ENCODE results near the gene MAGI1. TPM values are rescaled to one million over a fixed set of nuclear protein-coding genes. Genes with fewer than 3 reads are reported as not detected.

The MAGI1 gene
- total RNA-seq, 1 experiment from 2014 or later, result 58.2 TPM

- TF ChIP-seq AFF4 (CRISPR knock-in tag; IDR thresholded peaks at IDR 0.05; ENCODE audit: borderline replicate concordance) (no peak), ZNF396 (CRISPR knock-in tag; IDR thresholded peaks at IDR 0.05; ENCODE audit: borderline replicate concordance) (no peak)
Measured at GRCh38 chr3:65723985-65724384, 314.7 kb downstream of the MAGI1 start (continued).

GRCh38 chr3:65723011-65723410, 315.7 kb downstream of the MAGI1 start:
- Mint-ChIP-seq H3K36me3 (peaks cover 2% of the 10 kb centered on the region; the same call in 1 of the 2 replicates), H3K27ac (no peak overlapping the region), H3K27me3 (ENCODE audit: low read depth) (no peaks in the 10 kb centered on the region), H3K4me1 (peaks cover 45% of the 10 kb centered on the region), H3K9me3 (peaks cover 9% of the 10 kb centered on the region), H3K4me3 (no peak overlapping the region)
- ATAC-seq (no peak), DNase-seq (ENCODE audit: low spot score) (no peak)
- TF ChIP-seq SP1 (CRISPR knock-in tag; conservative IDR thresholded peaks at IDR 0.05) (no peak), SMAD4 (CRISPR knock-in tag; IDR thresholded peaks at IDR 0.05) (no peak), ZNF138 (CRISPR knock-in tag; conservative IDR thresholded peaks at IDR 0.05) (no peak), IRF2 (CRISPR knock-in tag; IDR thresholded peaks at IDR 0.05; ENCODE audit: borderline replicate concordance, low read depth) (no peak), ELF4 (CRISPR knock-in tag; IDR thresholded peaks at IDR 0.05; ENCODE audit: low read depth) (no peak), TEAD1 (CRISPR knock-in tag; IDR thresholded peaks at IDR 0.05) (no peak), EMX1 (CRISPR knock-in tag; IDR thresholded peaks at IDR 0.05) (no peak), AFF4 (CRISPR knock-in tag; IDR thresholded peaks at IDR 0.05; ENCODE audit: borderline replicate concordance) (no peak), ZNF425 (CRISPR knock-in tag; conservative IDR thresholded peaks at IDR 0.05) (no peak), KAT7 (CRISPR knock-in tag; IDR thresholded peaks at IDR 0.05; ENCODE audit: borderline replicate concordance) (no peak), TEAD4 (CRISPR knock-in tag; IDR thresholded peaks at IDR 0.05) (no peak), ZNF317 (CRISPR knock-in tag; IDR thresholded peaks at IDR 0.05; ENCODE audit: borderline replicate concordance, low read depth) (no peak), SMAD3 (CRISPR knock-in tag; IDR thresholded peaks at IDR 0.05; ENCODE audit: borderline replicate concordance) (no peak), GTF2I (CRISPR knock-in tag; conservative IDR thresholded peaks at IDR 0.05) (no peak), JUN (CRISPR knock-in tag; IDR thresholded peaks at IDR 0.05) (no peak)
- CTCF ChIA-PET, result interaction anchor here (0.6 kb wide), 1 partner anchor 9 kb away, joined by 3 read pairs; no protein-coding TSS in a partner anchor
- POLR2A ChIA-PET, result no interaction called here

Data from WTC11 (cell line).